GM08714 (cell line): ENCODE measurements around the gene SVBP.

ENCODE experiments used
- H3K4me3 ChIP-seq: fragments of 200-500 bp; sonication (Bioruptor generic); 2 replicates; pipeline ENCODE4 v1.5.1; 2014; ENCODE audit warnings: mild to moderate bottlenecking, low read length, inconsistent platforms
- ZNF274 ChIP-seq: IDR thresholded peaks from 2 replicates; pipeline ENCODE4 v1.6.1; 2012; ENCODE audit warnings: mild to moderate bottlenecking, low read depth, low read length

Gene SVBP

DNA sequence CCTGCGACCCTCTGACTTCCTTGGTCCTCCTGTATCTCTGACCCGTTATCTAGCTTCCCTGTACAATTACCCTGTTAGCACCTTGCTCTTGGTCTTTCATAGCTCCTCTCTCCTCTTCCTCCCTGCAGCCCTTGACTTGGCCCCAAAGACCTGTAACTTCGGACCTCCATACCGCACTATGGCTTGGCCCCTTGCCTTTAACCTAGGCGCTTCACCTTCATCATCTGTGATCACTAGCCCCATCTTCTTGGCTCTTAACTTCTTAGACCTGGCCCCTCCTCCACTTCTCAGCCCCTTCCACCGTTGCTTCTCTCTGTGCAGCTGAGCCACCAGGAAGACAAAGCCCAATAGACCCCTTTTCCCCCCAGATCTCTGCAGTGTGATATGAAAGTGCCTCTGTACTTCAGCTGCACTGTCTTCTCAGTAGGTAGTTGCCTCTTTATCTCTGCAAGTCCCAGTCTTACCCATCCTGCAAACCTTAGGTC is 30.0 kb upstream of the SVBP start:
- peak overlapping the region; percentile 78 for H3K4me3 ChIP-seq
- TF ChIP-seq ZNF274 = no peak

DNA sequence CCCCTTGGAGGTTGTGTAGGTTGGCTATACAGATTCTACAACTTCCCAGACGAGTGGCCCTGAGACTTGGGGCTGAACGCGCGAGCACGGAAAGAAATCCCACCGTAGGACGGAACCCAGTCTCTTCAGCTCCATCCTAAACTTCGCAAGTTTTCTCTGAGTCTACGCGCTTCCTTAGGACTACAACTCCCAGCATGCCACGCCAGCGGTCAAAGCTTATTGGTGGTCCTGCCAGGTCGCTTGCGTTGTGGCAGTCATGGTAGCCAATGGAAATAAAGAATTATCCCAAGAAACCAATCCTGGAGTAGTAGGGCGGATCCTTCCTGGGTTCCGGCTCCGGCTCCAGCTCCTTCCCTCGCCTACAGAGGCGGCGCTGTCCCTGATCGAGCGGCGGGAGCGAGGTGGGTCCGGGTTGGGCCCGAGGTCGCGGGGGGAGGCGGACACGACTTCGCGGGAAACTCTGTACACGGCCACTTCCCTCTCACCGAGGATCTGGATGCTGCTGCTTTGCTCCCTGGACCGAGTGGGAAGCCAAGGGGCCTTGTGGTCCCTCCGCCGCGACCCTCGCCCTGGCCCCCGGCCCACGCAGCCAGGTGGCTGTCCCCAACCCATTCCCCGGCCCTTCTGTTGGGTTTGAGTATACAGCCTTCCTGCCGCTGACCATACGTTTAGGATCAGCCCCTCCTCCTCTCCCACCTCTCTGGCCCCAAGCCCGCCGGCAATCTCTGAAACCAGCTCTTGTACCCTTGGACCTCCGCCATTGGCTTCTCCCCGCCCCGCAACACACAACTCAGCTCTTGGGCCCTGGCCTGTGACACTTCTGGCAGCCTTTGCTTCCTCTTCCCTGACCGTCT is 29.3 kb upstream of the SVBP start, which contains the start of gene ZNF691:
Gene ZNF691, plus strand, starts transcription at position 357 of the 854 bp plus-strand sequence. CDS start 3,046 bp downstream, outside the sequence.
- peak within 1 kb of the TSS; percentile 97 for H3K4me3 ChIP-seq
- no peak for TF ChIP-seq ZNF274

DNA sequence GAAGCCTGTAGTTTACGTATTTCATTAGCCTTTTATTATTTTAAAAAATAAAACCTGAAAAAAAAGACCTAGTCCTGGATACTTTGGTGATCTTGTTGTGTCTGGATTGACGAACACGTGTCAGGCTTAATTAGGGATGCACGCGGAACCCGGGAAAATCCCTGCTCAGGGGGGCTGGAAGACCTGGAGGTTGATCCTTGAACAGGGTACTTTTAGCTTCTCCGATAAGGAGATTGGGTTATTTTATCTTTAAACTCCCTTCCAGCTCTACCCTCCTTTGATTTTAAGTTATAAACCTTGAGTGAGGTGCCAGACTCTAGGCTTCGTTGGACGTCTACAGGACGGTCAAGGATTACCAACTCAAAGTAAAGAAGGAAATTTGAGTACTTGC is 28.7 kb upstream of the SVBP start:
- TF ChIP-seq ZNF274 = no peak
- peak overlapping the region; percentile 97 for H3K4me3 ChIP-seq

DNA sequence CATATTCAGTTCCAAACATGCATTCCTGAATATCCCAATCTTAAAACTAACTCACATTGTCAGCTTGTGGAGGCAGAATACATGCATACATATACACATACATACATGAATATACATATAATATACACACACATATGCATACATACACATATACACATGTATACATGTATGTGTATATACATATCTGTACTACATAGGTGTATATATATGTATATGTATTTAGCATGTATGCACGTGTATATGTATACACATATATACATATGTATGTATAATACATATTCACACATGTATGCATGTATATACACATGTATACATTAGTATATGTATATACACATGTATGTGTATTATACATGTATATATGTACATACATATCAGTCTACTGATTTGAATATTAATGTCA is 28.0 kb upstream of the SVBP start:
- H3K4me3 ChIP-seq = no peak overlapping the region; the same call in 1 of the 2 replicates
- no peak for TF ChIP-seq ZNF274

DNA sequence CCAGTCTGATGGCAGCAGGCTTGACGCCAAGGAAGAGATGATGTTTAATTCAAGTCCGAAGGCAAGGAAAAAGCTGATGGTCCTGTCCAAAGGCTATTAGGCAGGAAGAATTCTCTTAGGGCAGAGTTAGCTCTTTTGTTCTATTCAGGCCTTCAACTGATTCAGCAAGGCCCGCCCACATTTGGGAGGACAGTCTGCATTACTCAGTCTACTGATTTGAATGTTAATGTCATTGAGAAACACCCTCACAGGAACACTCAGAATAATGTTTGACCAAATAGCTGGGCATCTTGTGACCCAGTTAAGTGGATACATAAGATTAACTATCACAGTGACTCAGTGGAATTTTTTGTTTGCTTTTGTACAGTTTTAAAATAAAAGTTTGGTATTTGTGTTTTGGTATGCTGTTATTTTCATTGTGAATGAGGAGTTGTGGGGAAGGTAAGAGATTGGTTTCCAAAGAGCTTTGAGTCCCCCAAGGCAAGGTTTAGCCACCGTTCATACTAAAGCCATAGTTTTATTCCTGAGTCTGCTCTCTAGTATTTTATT is 27.5 kb upstream of the SVBP start:
- no peak for TF ChIP-seq ZNF274
- H3K4me3 ChIP-seq = no peak overlapping the region

DNA sequence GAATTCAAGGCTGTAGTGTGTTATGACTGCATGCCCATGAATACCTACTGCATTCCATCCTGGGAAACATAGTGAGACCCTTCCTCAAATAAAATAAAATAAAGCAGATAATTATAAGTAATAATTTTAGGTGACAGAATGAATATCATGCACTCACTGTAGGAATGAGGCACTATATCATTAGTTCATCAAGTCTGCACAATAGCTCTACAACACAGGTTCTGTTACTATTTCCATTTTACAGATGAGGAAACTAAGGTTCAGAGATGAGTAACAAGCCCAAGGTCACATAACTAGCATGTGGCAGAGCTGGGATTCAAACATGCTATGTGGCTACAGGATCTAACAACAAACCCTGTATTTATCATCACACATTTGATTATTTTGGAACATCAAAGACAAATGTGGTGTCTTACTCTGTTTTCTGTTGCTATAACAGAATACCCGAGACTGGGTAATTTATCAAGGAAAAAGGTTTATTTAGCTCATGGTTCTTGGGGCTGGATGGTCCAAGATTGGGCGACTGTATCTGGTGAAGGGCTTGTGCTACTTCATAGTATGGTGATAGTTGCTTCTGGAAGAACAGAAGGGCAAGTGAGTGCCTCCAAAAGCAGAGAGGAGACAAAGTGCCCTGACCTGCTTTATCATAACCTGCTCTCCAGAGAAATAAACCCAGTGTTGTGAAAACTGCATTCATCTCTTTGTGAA is 24.4 kb upstream of the SVBP start:
- no peak overlapping the region for H3K4me3 ChIP-seq
- no peak for TF ChIP-seq ZNF274

DNA sequence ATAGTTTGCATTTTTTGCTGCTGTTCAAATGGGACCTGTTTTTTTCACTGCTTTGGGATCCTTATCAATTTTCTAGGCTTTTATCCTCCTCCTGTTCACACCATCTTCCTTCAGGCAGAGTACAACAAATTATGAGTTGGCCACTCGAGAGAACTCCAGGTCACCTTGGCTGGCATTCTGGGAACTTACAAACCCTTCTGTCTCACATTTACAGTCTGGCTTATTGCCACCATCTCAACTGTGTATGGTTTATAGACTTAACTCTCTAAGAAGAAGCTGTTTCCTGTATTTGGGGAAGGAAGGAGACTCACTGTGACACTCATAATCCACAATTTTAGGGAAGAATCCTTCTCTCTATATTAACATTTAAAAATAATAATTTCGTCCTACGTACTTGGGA is 23.8 kb upstream of the SVBP start:
- TF ChIP-seq ZNF274 = no peak
- no peak overlapping the region for H3K4me3 ChIP-seq

DNA sequence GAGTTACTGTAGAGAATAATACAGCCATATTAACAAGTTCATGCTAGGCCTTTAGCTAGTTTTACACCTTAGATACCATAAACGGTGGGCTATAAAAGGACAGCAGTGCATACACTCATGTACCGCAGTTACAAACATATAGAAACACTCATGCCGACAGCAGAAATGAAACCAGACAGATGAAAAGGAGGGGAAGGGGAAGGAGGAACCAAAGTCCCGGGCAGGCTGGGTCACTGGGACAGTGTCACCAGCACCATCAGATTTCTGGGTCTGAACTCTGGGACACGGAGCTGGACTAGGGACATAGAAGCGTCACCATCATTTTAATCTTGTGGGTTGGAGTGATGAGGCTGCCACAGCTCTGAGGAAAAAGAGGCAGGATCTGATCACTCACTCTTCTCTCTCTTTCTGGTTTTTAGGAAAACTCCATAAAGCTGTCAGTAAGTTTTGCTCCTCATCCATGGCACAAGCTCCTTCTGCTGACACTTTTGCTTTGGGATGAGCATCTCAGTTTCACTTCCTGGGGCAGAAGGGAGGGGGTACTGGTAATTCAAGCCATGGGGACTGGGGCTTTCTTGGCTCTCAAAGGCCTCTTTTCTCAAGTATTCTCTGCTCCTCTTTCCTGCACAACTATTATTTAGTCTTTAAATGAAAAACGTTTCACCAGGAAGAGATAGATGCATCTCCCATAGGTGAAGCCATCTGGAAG is 21.4 kb upstream of the SVBP start:
- no peak for TF ChIP-seq ZNF274
- H3K4me3 ChIP-seq = no peak overlapping the region

DNA sequence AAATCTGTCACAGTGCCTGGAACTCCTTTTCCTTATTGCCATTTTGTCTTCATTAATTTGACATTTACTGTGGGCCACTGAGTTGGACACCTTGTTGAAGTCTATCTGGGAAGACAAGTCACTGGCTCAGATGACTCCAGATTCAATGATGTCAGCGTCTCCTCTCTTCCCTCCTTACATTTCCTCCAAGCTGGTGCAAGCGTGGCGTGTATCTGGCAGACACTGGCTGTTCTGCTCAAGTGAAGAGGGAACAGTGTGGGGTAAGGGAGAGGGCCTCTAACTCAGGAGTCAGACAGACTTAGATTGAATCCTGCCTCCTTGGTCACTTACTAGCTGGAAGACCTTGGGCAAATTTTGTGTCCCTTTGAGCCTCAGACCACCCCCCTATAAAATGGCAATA is 20.5 kb upstream of the SVBP start:
- H3K4me3 ChIP-seq = no peak overlapping the region
- no peak for TF ChIP-seq ZNF274

DNA sequence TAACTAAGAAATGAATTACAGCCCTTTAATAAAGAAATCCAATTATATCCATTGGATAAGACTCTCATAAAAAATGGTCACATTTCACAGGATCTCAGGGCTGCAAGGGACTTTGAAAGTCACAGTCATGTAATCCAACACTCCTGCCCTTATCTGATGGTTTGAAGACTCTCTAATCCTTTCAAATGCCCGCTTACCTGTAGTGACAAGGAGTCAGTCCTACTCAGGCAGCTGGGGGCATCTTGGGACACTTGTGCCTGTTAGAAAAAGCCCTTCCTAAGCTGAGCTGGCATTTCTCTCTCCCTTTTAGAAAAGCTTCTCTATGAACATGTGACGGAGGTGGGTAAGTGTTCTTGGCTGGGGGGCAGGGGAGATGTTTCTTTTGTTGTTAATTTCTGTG is 18.2 kb upstream of the SVBP start:
- no peak overlapping the region for H3K4me3 ChIP-seq
- TF ChIP-seq ZNF274 = no peak

DNA sequence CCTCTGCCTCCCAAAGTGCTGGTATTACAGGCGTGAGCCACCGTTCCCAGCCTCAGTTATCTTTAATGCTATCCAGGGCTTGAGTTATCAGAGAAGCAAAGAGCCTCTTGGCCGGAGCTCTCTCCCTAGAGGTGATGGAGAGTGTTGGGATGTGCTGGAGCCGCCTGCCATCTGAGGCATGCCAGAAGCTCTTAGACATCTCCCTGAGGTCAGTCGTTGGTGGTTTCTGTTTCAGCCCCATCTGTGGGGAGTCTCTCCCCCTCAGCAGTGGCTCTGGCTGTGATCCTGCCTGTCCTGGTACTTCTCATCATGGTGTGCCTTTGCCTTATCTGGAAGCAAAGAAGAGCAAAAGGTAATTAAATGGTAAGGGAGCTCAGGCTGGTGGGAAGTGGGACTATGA is 17.6 kb upstream of the SVBP start:
- no peak for TF ChIP-seq ZNF274

DNA sequence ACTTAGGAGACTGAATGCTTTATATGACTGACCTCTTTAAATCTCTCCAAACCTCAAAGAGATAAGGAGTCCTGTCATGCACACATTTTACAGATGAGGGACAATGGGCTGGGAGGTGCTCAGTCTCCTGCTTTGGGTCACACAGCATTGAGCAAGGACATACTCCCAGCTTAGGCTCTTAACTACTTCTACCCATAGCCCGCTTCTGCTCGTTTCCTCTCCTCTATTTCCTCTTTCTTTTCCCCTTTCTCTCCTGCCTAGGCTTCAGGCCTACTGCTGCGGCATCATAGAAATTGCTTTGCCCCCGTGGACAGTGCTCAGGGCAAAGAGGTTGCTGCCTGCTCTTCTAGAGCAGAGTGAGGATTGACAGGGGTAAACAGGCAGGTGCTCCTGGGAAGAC is 16.8 kb upstream of the SVBP start:
- no peak for TF ChIP-seq ZNF274
- H3K4me3 ChIP-seq = no peak overlapping the region

More for the DNA sequence above, 17.6 kb upstream of the SVBP start:
- H3K4me3 ChIP-seq = no peak overlapping the region

DNA sequence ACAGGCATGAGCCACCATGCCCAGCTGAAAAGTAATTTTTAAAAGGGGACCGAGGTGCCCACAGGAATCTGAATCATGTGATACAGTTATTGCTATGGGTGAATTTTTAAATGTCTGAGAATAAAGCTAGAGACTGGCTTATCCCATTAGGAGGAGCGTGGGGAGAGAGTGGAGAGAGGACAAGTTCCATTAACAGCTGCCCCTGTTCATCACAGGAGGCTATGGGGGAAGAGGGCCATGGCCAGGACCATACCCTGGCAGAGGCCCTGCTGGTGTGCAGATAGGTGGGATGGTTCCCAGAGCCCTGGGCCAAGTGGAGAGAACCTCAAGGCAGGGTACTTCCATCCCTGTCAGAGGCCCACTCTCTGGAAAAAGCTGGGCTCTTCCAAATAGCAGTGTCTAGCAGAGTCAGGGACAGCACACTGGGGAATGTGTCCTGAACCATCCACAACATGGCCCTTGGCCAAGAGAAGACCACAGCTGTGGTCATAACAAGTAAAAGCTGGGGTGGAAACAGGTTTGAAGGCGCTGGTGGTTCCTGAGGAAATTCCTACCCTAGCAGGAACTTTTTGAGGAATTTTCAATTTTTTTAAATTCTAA is 15.5 kb upstream of the SVBP start:
- no peak for TF ChIP-seq ZNF274
- no peak overlapping the region for H3K4me3 ChIP-seq

DNA sequence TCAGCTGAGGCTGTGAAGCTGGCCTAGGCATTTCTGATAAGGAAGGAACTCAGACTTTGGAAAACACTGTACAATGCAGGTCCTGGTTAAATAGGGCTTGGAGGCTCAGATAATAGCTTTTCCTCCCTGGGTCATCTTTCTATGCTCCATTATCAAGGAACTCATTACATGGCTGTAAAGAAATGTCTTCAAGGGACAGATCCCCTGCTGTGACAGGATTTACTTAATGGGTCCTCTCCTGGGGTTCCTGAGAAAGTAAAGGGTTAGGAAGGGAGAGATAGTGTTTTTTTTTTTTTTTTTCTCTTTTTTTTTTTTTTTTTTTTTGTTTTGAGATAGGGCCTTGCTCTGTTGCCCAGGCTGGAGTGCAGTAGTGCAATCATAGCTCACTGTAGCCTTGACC is 14.1 kb upstream of the SVBP start:
- no peak overlapping the region for H3K4me3 ChIP-seq
- no peak for TF ChIP-seq ZNF274
